Ecto neural progenitor cell (in vitro differentiated cells): ENCODE results near the gene MBD3L4.
"Not testable (repeated sequence)": the region's sequence is repeated elsewhere in the genome, so short reads cannot be mapped to it uniquely, and the experiment has no call there.

Source experiments
- DNase-seq: peaks from one replicate; pipeline ENCODE4 v3.0.0-alpha.2; 2018; ENCODE audit warnings: low spot score

Gene MBD3L4

GRCh38 chr19:7049021-7049420 is 9.0 kb upstream of the MBD3L4 start, which contains the start of gene MBD3L2:
Gene MBD3L2, plus strand, starts transcription at chr19:7049321. Its CDS starts 53 bp downstream, at chr19:7049374.
- DNase-seq: not testable (repeated sequence)

- not testable (repeated sequence) for DNase-seq
Observed at GRCh38 chr19:7041563-7041962, 1.6 kb upstream of the MBD3L4 start.

GRCh38 chr19:7030278-7030677 is 9.7 kb downstream of the MBD3L4 start, which contains the start of gene MBD3L5:
Gene MBD3L5, plus strand, starts transcription at chr19:7030578. Its CDS starts 34 bp downstream, at chr19:7030612.
- DNase-seq: not testable (repeated sequence)

GRCh38 chr19:7028790-7029189 is 11.2 kb downstream of the MBD3L4 start:
- DNase-seq: not testable (repeated sequence)

- not testable (repeated sequence) for DNase-seq
Observed at GRCh38 chr19:7021331-7021730, 18.6 kb downstream of the MBD3L4 start, which contains the start of gene MBD3L2B. Gene MBD3L2B, minus strand, starts transcription at chr19:7021431. Its CDS starts 34 bp downstream, at chr19:7021397.

- no peak for DNase-seq
Observed at GRCh38 chr19:7018828-7019227, 21.2 kb downstream of the MBD3L4 start.

- DNase-seq: no peak
Observed at GRCh38 chr19:7013678-7014077, 26.3 kb downstream of the MBD3L4 start.

GRCh38 chr19:7010722-7011593 is 29.0 kb downstream of the MBD3L4 start:
- DNase-seq: no peak

- no peak for DNase-seq
Observed at GRCh38 chr19:7007859-7008258, 32.1 kb downstream of the MBD3L4 start.

- DNase-seq: no peak
Observed at GRCh38 chr19:7006135-7006704, 33.8 kb downstream of the MBD3L4 start.

- DNase-seq: no peak
Observed at GRCh38 chr19:7004313-7004931, 35.6 kb downstream of the MBD3L4 start.

GRCh38 chr19:7000816-7001215 is 39.2 kb downstream of the MBD3L4 start:
- DNase-seq: no peak

GRCh38 chr19:7000333-7000732 is 39.6 kb downstream of the MBD3L4 start:
- no peak for DNase-seq

- DNase-seq: no peak
Observed at GRCh38 chr19:6999933-7000332, 40.0 kb downstream of the MBD3L4 start.

GRCh38 chr19:6997679-6998445 is 42.1 kb downstream of the MBD3L4 start:
- no peak for DNase-seq

GRCh38 chr19:6996810-6997209 is 43.2 kb downstream of the MBD3L4 start:
- DNase-seq: no peak

- DNase-seq: no peak
Observed at GRCh38 chr19:6995054-6995453, 44.9 kb downstream of the MBD3L4 start.

GRCh38 chr19:6988257-6988656 is 51.7 kb downstream of the MBD3L4 start:
- no peak for DNase-seq

GRCh38 chr19:6987850-6988249 is 52.1 kb downstream of the MBD3L4 start:
- no peak for DNase-seq
